ENCODE measurements around the gene ERN2.

ERN2 gene

DNA sequence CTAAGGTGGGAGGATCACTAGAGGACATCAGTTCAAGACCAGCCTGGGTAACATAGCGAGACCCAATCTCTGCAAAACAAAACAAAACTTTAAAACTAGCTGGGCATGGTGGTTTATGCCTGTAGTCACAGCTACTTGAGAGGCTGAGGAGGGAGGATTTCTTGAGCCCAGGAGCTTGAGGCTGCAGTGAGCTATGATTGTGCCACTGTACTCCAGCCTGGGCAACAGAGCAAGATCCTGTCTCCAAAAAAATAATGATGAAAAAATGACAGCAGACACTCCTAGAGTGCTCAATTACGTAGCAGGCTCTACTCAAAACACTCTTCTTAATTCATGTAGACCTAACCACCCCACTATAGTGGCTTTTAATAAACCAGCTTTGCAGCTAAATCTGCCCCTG, 12.9 kb downstream of the ERN2 start:
- Histone ChIP-seq H3K27ac (ENCODE audit: low read length) (no peak overlapping the region), H3K27me3 (replicated peaks; ENCODE audit: insufficient read depth, low read length) (no peaks in the 10 kb centered on the region), H2AFZ (ENCODE audit: low read length) (no peak overlapping the region), H3K9ac (ENCODE audit: low read length) (no peak overlapping the region), H3K36me3 (replicated peaks; ENCODE audit: insufficient read depth, low read length) (no peaks in the 10 kb centered on the region), H3K9me3 (replicated peaks; ENCODE audit: insufficient read depth, low read length) (no peaks in the 10 kb centered on the region), H4K20me1 (ENCODE audit: insufficient read depth, low read length) (no peaks in the 10 kb centered on the region), H3K4me2 (ENCODE audit: low read depth, low read length) (no peak overlapping the region), H3K79me2 (ENCODE audit: low read length) (no peaks in the 10 kb centered on the region), H3F3A (ENCODE audit: insufficient read depth, low read length) (no peaks in the 10 kb centered on the region), H3K4me3 (ENCODE audit: low read length) (no peak overlapping the region), H3K4me1 (ENCODE audit: low read length) (no peaks in the 10 kb centered on the region), H3K9me2 (replicated peaks; ENCODE audit: insufficient read depth, low read length) (no peaks in the 10 kb centered on the region)
- TF ChIP-seq EZH2phosphoT487 (IDR thresholded peaks at IDR 0.05; ENCODE audit: low read length) (no peak), EZH2 (optimal IDR thresholded peaks at IDR 0.05; ENCODE audit: low read depth, low read length) (no peak)
- TF ChIP-seq, protein P1, sequence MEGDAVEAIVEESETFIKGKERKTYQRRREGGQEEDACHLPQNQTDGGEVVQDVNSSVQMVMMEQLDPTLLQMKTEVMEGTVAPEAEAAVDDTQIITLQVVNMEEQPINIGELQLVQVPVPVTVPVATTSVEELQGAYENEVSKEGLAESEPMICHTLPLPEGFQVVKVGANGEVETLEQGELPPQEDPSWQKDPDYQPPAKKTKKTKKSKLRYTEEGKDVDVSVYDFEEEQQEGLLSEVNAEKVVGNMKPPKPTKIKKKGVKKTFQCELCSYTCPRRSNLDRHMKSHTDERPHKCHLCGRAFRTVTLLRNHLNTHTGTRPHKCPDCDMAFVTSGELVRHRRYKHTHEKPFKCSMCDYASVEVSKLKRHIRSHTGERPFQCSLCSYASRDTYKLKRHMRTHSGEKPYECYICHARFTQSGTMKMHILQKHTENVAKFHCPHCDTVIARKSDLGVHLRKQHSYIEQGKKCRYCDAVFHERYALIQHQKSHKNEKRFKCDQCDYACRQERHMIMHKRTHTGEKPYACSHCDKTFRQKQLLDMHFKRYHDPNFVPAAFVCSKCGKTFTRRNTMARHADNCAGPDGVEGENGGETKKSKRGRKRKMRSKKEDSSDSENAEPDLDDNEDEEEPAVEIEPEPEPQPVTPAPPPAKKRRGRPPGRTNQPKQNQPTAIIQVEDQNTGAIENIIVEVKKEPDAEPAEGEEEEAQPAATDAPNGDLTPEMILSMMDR (IDR thresholded peaks at IDR 0.05; ENCODE audit: low read length) = no peak
- DNase-seq = no peak

DNA sequence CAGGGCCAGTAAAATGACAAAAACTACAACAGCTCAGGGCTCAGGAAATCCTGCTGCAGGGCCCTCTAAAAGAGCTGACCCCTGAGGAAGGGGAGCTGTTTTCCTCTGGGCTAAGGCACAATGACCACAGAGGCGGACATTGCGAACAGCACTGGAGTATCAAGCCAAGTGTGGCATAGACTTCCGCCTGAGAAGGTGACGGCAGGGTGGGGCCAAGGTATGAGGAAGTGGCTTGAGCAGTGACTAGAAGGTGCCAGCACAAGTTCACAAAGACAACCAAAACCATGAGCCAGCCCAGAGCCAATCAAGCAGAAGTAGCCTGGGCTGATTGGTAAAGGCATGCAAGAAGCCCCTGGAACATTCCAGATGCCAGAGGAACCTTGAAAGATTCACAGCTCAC, 13.9 kb downstream of the ERN2 start:
- TF ChIP-seq, protein P1 (IDR thresholded peaks at IDR 0.05; ENCODE audit: low read length) = no peak
- TF ChIP-seq EZH2phosphoT487 (IDR thresholded peaks at IDR 0.05; ENCODE audit: low read length) (no peak), EZH2 (optimal IDR thresholded peaks at IDR 0.05; ENCODE audit: low read depth, low read length) (no peak)
- no peak for DNase-seq
- no peaks in the 10 kb centered on the region for H3F3A ChIP-seq (ENCODE audit: insufficient read depth, low read length)
- no peak overlapping the region for H3K4me2 ChIP-seq (ENCODE audit: low read depth, low read length)
- H3K27ac ChIP-seq (ENCODE audit: low read length) = no peak overlapping the region
- no peaks in the 10 kb centered on the region for H3K36me3 ChIP-seq (replicated peaks; ENCODE audit: insufficient read depth, low read length)
- no peak overlapping the region for H3K9ac ChIP-seq (ENCODE audit: low read length)
- no peaks in the 10 kb centered on the region for H4K20me1 ChIP-seq (ENCODE audit: insufficient read depth, low read length)
- H2AFZ ChIP-seq (ENCODE audit: low read length) = no peak overlapping the region
- no peaks in the 10 kb centered on the region for H3K9me2 ChIP-seq (replicated peaks; ENCODE audit: insufficient read depth, low read length)
- no peaks in the 10 kb centered on the region for H3K27me3 ChIP-seq (replicated peaks; ENCODE audit: insufficient read depth, low read length)
- no peaks in the 10 kb centered on the region for H3K4me1 ChIP-seq (ENCODE audit: low read length)
- H3K79me2 ChIP-seq (ENCODE audit: low read length) = no peaks in the 10 kb centered on the region
- H3K4me3 ChIP-seq (ENCODE audit: low read length) = no peak overlapping the region
- H3K9me3 ChIP-seq (replicated peaks; ENCODE audit: insufficient read depth, low read length) = no peaks in the 10 kb centered on the region

DNA sequence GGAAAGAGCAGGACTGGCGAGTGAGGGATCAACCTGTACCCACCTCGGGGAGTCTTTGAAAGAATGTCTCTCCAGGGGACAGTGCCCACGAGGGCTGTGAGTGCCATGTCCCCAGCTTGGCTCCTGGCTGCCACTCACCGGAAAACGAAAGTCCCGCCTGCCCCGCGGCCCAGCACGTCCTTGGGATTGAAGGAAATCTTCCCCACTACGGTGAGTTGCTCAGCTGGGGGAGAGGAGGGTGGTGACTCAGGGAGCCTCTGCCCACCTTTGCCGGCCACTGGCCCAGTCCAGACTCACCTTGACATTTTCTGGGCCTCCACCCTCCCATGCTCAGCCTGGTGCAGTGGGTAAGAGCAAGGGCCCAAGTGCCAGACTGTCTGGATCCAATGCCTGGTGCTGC, 17.3 kb downstream of the ERN2 start:
- TF ChIP-seq, protein P1 (IDR thresholded peaks at IDR 0.05; ENCODE audit: low read length) = no peak
- TF ChIP-seq EZH2 (optimal IDR thresholded peaks at IDR 0.05; ENCODE audit: low read depth, low read length) = no peak
- no peak for TF ChIP-seq EZH2phosphoT487 (IDR thresholded peaks at IDR 0.05; ENCODE audit: low read length)
- no peaks in the 10 kb centered on the region for H3K79me2 ChIP-seq (ENCODE audit: low read length)
- H3K36me3 ChIP-seq (replicated peaks; ENCODE audit: insufficient read depth, low read length) = no peaks in the 10 kb centered on the region
- no peaks in the 10 kb centered on the region for H3K9me2 ChIP-seq (replicated peaks; ENCODE audit: insufficient read depth, low read length)
- H3K9me3 ChIP-seq (replicated peaks; ENCODE audit: insufficient read depth, low read length) = no peaks in the 10 kb centered on the region
- no peaks in the 10 kb centered on the region for H3F3A ChIP-seq (ENCODE audit: insufficient read depth, low read length)
- no peak overlapping the region for H3K9ac ChIP-seq (ENCODE audit: low read length)
- no peaks in the 10 kb centered on the region for H3K4me1 ChIP-seq (ENCODE audit: low read length)
- H2AFZ ChIP-seq (ENCODE audit: low read length) = no peak overlapping the region
- no peaks in the 10 kb centered on the region for H3K27me3 ChIP-seq (replicated peaks; ENCODE audit: insufficient read depth, low read length)
- no peak overlapping the region for H3K27ac ChIP-seq (ENCODE audit: low read length)
- H3K4me3 ChIP-seq (ENCODE audit: low read length) = no peak overlapping the region
- H3K4me2 ChIP-seq (ENCODE audit: low read depth, low read length) = no peak overlapping the region
- no peak for DNase-seq
- H4K20me1 ChIP-seq (ENCODE audit: insufficient read depth, low read length) = no peaks in the 10 kb centered on the region

All from MM.1S (cell line).